NCI-H2171 treated with DMSO at 0.1 percent for 48 hours (cell line): ENCODE data around the gene USP14.
A peak's percentile ranks its signal among the peaks of the same experiment; 100 is the strongest.

ENCODE experiments used
- DNase-seq: peaks from one replicate; lab custom pipeline; 2025; lab: John Stamatoyannopoulos, UW

USP14 gene

GRCh38 chr18:227902-228301 lies 69.5 kb downstream of the USP14 start:
- DNase-seq, result no peak

GRCh38 chr18:228586-228985 lies 70.2 kb downstream of the USP14 start:
- DNase-seq, result no peak

GRCh38 chr18:231563-231962 lies 73.2 kb downstream of the USP14 start:
- DNase-seq, result no peak

GRCh38 chr18:240175-240574 lies 81.8 kb downstream of the USP14 start:
- no peak for DNase-seq

GRCh38 chr18:245282-245847 lies 87.0 kb downstream of the USP14 start:
- DNase-seq, result no peak

- DNase-seq, result no peak
Observed at GRCh38 chr18:248053-248452, 89.7 kb downstream of the USP14 start.

- DNase-seq, result peak; percentile 83
Observed at GRCh38 chr18:250685-251084, 92.3 kb downstream of the USP14 start.

GRCh38 chr18:251572-251971 lies 93.2 kb downstream of the USP14 start:
- DNase-seq, result peak; percentile 63

GRCh38 chr18:253121-253520 lies 94.8 kb downstream of the USP14 start:
- DNase-seq, result no peak

GRCh38 chr18:255171-255570 lies 96.8 kb downstream of the USP14 start:
- DNase-seq, result no peak

- DNase-seq, result no peak
Observed at GRCh38 chr18:260547-260946, 102.2 kb downstream of the USP14 start.

- DNase-seq, result no peak
Observed at GRCh38 chr18:261398-262073, 103.2 kb downstream of the USP14 start.
